NCI-H345 treated with DMSO at 0.1 percent for 48 hours (cell line): ENCODE measurements around the gene RFX4.
"Not testable (repeated sequence)": the region's sequence is repeated elsewhere in the genome, so short reads cannot be mapped to it uniquely, and the experiment has no call there.

Experiments used
- DNase-seq: peaks from one replicate; lab custom pipeline; 2025; ENCODE audit not compliant: unreplicated experiment; lab: John Stamatoyannopoulos, UW

Gene RFX4

GRCh38 chr12:106590601-106591000 is 7.8 kb downstream of the RFX4 start:
- DNase-seq: no peak

- DNase-seq: no peak
Measured at GRCh38 chr12:106594447-106594846, 11.6 kb downstream of the RFX4 start.

GRCh38 chr12:106595268-106595667 is 12.5 kb downstream of the RFX4 start:
- DNase-seq: no peak

- DNase-seq: no peak
Measured at GRCh38 chr12:106598003-106598402, 15.2 kb downstream of the RFX4 start.

GRCh38 chr12:106599302-106599701 is 16.5 kb downstream of the RFX4 start:
- DNase-seq: no peak

- DNase-seq: no peak
Measured at GRCh38 chr12:106600503-106600902, 17.7 kb downstream of the RFX4 start.

- no peak for DNase-seq
Measured at GRCh38 chr12:106601031-106601430, 18.2 kb downstream of the RFX4 start.

GRCh38 chr12:106601496-106601895 is 18.7 kb downstream of the RFX4 start:
- DNase-seq: no peak

- no peak for DNase-seq
Measured at GRCh38 chr12:106602076-106602475, 19.3 kb downstream of the RFX4 start.

- no peak for DNase-seq
Measured at GRCh38 chr12:106605254-106605653, 22.4 kb downstream of the RFX4 start.

- not testable (repeated sequence) for DNase-seq
Measured at GRCh38 chr12:106620588-106620987, 37.8 kb downstream of the RFX4 start.

- DNase-seq: no peak
Measured at GRCh38 chr12:106625976-106626375, 43.2 kb downstream of the RFX4 start.

- no peak for DNase-seq
Measured at GRCh38 chr12:106629797-106630659, 47.2 kb downstream of the RFX4 start.

GRCh38 chr12:106631150-106631549 is 48.3 kb downstream of the RFX4 start:
- no peak for DNase-seq

- no peak for DNase-seq
Measured at GRCh38 chr12:106631797-106632196, 49.0 kb downstream of the RFX4 start.

- no peak for DNase-seq
Measured at GRCh38 chr12:106632797-106633450, 50.1 kb downstream of the RFX4 start.

- no peak for DNase-seq
Measured at GRCh38 chr12:106633451-106633823, 50.6 kb downstream of the RFX4 start.

GRCh38 chr12:106634206-106634605 is 51.4 kb downstream of the RFX4 start:
- DNase-seq: no peak

- DNase-seq: no peak
Measured at GRCh38 chr12:106643000-106643399, 60.2 kb downstream of the RFX4 start.

GRCh38 chr12:106644335-106645073 is 61.7 kb downstream of the RFX4 start:
- DNase-seq: no peak

GRCh38 chr12:106645074-106645421 is 62.2 kb downstream of the RFX4 start:
- DNase-seq: peak; percentile 73
